DOHH2 (cell line): Measurements from ENCODE around the gene NIM1K.

Experiments
- H3F3A ChIP-seq: fragments of 200-600 bp; sonication (generic), shearing (Covaris generic); 2 replicates; pipeline ENCODE4 v1.6.0; 2016; ENCODE audit warnings: antibody characterized with exemption, mild to moderate bottlenecking; ENCODE audit not compliant: control insufficient read depth, insufficient read depth
- H3K27ac ChIP-seq: fragments of 200-600 bp; sonication (generic); 2 replicates; pipeline ENCODE4 v1.5.1; 2014; ENCODE audit warnings: low read depth, mild to moderate bottlenecking, low read length, moderate library complexity
- H3K27me3 ChIP-seq: fragments of 200-600 bp; sonication (generic); 2 replicates; pipeline ENCODE4 v1.6.1; 2014; ENCODE audit warnings: mild to moderate bottlenecking, low read length, mixed read lengths; ENCODE audit not compliant: control insufficient read depth
- H3K36me3 ChIP-seq: fragments of 200-600 bp; sonication (generic); 2 replicates; pipeline ENCODE4 v1.6.1; 2014; ENCODE audit warnings: mild to moderate bottlenecking, low read length, moderate library complexity, mixed read lengths; ENCODE audit not compliant: control insufficient read depth
- H3K4me1 ChIP-seq: fragments of 200-600 bp; sonication (generic); 2 replicates; pipeline ENCODE4 v1.6.1; 2014; ENCODE audit warnings: mild to moderate bottlenecking, low read length, mixed read lengths; ENCODE audit not compliant: control insufficient read depth
- H3K4me2 ChIP-seq: fragments of 200-600 bp; sonication (generic); 2 replicates; pipeline ENCODE4 v1.6.0; 2014; ENCODE audit warnings: mild to moderate bottlenecking, low read length, moderate library complexity
- H3K4me3 ChIP-seq: fragments of 200-600 bp; sonication (generic); 2 replicates; pipeline ENCODE4 v1.5.1; 2014; ENCODE audit warnings: mild to moderate bottlenecking, low read length, mixed read lengths
- H3K79me2 ChIP-seq: fragments of 200-600 bp; sonication (generic); 2 replicates; pipeline ENCODE4 v1.6.1; 2014; ENCODE audit warnings: mild to moderate bottlenecking, low read length, mixed read lengths; ENCODE audit not compliant: control insufficient read depth
- H3K9me2 ChIP-seq: fragments of 200-600 bp; sonication (generic); replicated peaks from 2 replicates; pipeline ENCODE4 v1.6.1; 2014; ENCODE audit warnings: mild to moderate bottlenecking, low read length, mixed read lengths; ENCODE audit not compliant: control insufficient read depth
- H3K9me3 ChIP-seq: fragments of 200-600 bp; sonication (generic); 2 replicates; pipeline ENCODE4 v1.6.1; 2014; ENCODE audit warnings: antibody characterized with exemption, low read length, mixed read lengths; ENCODE audit not compliant: control insufficient read depth, insufficient read depth
- H4K20me1 ChIP-seq: fragments of 200-600 bp; sonication (generic); 2 replicates; pipeline ENCODE4 v1.6.0; 2014; ENCODE audit warnings: low read depth, mild to moderate bottlenecking, antibody characterized with exemption, low read length, moderate library complexity; ENCODE audit not compliant: control insufficient read depth, insufficient read depth
- EZH2phosphoT487 ChIP-seq: fragments of 200-600 bp; sonication (generic); IDR thresholded peaks from 2 replicates; pipeline ENCODE4 v1.6.1; 2017; ENCODE audit warnings: borderline replicate concordance, mild to moderate bottlenecking, antibody characterized with exemption, low read length, moderate library complexity, mixed read lengths
- TF ChIP-seq, protein P1 (sequence below): fragments of 200-600 bp; sonication (generic); IDR thresholded peaks from one replicate; pipeline ENCODE4 v1.5.1; 2014; ENCODE audit warnings: antibody characterized with exemption, mild to moderate bottlenecking, low read depth, low read length; ENCODE audit not compliant: poor library complexity, severe bottlenecking

Gene NIM1K

DNA sequence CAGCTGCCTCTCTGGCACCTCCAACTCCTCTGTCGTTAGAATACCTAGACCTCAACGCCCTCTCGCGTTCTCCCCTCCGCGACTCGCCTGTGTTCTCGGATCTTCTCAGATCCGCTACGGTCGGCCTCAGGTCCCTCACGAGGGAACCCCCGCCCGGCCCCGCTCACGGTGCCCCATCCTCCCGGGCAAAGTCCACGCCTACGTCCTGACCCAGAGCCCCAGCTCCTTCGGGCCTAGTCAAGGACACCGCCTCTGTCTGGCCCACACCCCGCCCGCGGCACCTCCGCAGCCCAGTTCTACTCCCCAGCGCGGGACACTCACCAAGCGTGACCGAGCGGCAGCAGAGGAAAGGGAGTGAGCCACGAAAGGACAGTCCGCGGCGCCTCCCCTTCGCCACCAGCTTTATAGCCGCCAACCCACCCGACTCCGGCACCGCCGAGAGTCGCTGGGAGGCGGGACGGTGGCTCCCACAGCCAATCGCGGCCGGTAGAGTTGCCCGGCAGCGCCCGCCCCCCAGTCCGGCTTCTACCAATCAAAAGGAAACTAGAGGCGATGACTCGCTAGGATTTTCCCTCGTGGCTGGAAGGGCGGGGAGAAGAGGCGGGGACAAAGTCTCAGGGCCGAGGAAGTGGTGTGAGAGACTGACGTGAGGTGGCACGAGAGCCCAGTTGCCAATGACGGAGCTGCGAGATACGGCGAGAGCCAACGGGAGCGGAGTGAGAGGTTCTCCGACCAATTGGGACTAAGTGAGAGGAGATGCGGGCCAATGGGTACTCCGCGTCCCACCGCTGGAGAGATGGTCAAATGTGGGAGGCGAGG is 121.2 kb downstream of the NIM1K start, which contains the start of gene HMGCS1:
HMGCS1 (minus strand) TSS at position 378 of the 819 bp plus-strand sequence. CDS start 14,447 bp downstream, outside the sequence.
- no peak for TF ChIP-seq EZH2phosphoT487
- TF ChIP-seq, protein P1, sequence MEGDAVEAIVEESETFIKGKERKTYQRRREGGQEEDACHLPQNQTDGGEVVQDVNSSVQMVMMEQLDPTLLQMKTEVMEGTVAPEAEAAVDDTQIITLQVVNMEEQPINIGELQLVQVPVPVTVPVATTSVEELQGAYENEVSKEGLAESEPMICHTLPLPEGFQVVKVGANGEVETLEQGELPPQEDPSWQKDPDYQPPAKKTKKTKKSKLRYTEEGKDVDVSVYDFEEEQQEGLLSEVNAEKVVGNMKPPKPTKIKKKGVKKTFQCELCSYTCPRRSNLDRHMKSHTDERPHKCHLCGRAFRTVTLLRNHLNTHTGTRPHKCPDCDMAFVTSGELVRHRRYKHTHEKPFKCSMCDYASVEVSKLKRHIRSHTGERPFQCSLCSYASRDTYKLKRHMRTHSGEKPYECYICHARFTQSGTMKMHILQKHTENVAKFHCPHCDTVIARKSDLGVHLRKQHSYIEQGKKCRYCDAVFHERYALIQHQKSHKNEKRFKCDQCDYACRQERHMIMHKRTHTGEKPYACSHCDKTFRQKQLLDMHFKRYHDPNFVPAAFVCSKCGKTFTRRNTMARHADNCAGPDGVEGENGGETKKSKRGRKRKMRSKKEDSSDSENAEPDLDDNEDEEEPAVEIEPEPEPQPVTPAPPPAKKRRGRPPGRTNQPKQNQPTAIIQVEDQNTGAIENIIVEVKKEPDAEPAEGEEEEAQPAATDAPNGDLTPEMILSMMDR: peak; percentile 36
- peaks cover 16% of the 10 kb centered on the region for H3F3A ChIP-seq
- peak within 1 kb of the TSS; percentile 95 for H3K4me2 ChIP-seq
- no peaks in the 10 kb centered on the region for H3K27me3 ChIP-seq
- H3K9me3 ChIP-seq: peaks cover 8% of the 10 kb centered on the region; the same call in 1 of the 2 replicates
- peak within 1 kb of the TSS; percentile 96 for H3K27ac ChIP-seq
- H3K36me3 ChIP-seq: peaks cover 56% of the 10 kb centered on the region
- H3K79me2 ChIP-seq: peaks cover 55% of the 10 kb centered on the region
- peaks cover 57% of the 10 kb centered on the region for H3K4me1 ChIP-seq
- peak within 1 kb of the TSS; percentile 82 for H3K4me3 ChIP-seq
- peaks cover 39% of the 10 kb centered on the region for H4K20me1 ChIP-seq
- H3K9me2 ChIP-seq: no peaks in the 10 kb centered on the region

DNA sequence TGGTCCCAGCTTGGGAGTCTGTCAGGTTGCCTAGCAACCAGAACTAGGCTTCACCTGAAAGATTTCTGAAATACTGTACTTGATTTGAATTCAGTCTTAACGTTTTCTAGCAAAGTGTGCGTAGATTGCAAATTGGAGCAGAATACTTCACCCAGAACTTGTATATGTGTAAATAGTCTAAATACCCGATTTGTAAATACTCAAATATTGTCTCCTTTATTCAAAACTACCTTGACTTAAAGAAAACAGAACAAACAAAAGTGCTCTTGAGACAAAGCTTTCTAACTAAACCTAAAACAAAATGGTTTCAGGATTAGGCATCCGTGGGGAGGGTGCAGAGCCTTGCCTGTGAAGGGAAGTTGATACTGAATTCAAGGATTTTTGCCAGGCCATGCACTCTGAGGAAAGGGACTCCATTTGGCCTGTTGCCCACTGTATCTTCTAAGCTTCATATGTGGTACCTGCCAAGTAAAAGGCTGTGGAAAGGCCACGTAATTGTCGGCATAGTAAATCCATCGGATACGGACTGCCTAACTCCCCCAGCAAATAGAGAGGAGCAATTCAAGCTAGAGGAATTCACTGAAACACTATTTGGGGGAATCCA is 121.9 kb downstream of the NIM1K start:
- H3K36me3 ChIP-seq: peaks cover 49% of the 10 kb centered on the region
- H3K27me3 ChIP-seq: no peaks in the 10 kb centered on the region
- H3K4me2 ChIP-seq: peak overlapping the region; percentile 77
- peak overlapping the region; percentile 60 for H3K4me3 ChIP-seq
- H3K9me2 ChIP-seq: no peaks in the 10 kb centered on the region
- peaks cover 10% of the 10 kb centered on the region for H3F3A ChIP-seq
- peaks cover 39% of the 10 kb centered on the region for H4K20me1 ChIP-seq
- TF ChIP-seq, protein P1: no peak
- no peak for TF ChIP-seq EZH2phosphoT487
- peaks cover 8% of the 10 kb centered on the region; the same call in 1 of the 2 replicates for H3K9me3 ChIP-seq
- peaks cover 47% of the 10 kb centered on the region for H3K79me2 ChIP-seq
- peak overlapping the region; percentile 96 for H3K27ac ChIP-seq
- peaks cover 51% of the 10 kb centered on the region for H3K4me1 ChIP-seq

DNA sequence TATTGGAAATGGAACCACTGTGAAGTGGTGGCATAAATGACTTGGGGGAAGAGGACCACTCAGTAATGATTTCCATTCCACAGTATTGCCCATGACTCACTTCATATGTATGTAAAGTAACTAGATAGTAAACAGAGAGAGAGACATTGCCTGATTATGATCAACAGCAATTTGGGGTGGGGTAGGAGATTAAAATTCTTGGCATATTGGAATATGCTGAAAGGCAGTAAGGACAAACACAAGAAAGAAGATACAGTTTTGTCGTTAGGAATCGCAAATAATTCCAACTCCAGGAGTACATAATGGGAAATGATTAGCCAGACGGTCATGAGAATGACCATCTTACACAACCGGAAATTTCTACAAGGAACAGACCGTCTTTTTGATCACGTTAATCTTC is 122.7 kb downstream of the NIM1K start:
- H3K4me2 ChIP-seq: peak overlapping the region; percentile 77
- H3K79me2 ChIP-seq: peaks cover 40% of the 10 kb centered on the region
- H3K4me1 ChIP-seq: peaks cover 43% of the 10 kb centered on the region
- peaks cover 8% of the 10 kb centered on the region; the same call in 1 of the 2 replicates for H3K9me3 ChIP-seq
- peaks cover 31% of the 10 kb centered on the region for H4K20me1 ChIP-seq
- no peaks in the 10 kb centered on the region for H3K9me2 ChIP-seq
- TF ChIP-seq, protein P1: no peak
- TF ChIP-seq EZH2phosphoT487: no peak
- H3K27ac ChIP-seq: peak overlapping the region; percentile 96
- peak overlapping the region; percentile 60 for H3K4me3 ChIP-seq
- peaks cover 41% of the 10 kb centered on the region for H3K36me3 ChIP-seq
- no peaks in the 10 kb centered on the region for H3K27me3 ChIP-seq
- peaks cover 10% of the 10 kb centered on the region for H3F3A ChIP-seq
